Measurements from ENCODE around the gene LDLRAD2. TPM values are rescaled to one million over a fixed set of nuclear protein-coding genes. Genes with fewer than 3 reads are reported as not detected.
A peak's percentile ranks its signal among the peaks of the same experiment; 100 is the strongest.

The LDLRAD2 gene
- total RNA-seq, 1 experiment from 2014 or later: 1.0 TPM

GRCh38 chr1:21814981-21815582 lies 3.0 kb downstream of the LDLRAD2 start:
- H3K18ac ChIP-seq (ENCODE audit: insufficient read length, low read depth, low read length): no peak overlapping the region
- H4K20me1 ChIP-seq (ENCODE audit: control insufficient read depth, insufficient read depth, insufficient read length): no peaks in the 10 kb centered on the region
- H2BK15ac ChIP-seq (ENCODE audit: low read depth, low read length): no peak overlapping the region
- no peak overlapping the region for H3K4me2 ChIP-seq (ENCODE audit: insufficient read depth, insufficient read length, low read length)
- H4K91ac ChIP-seq (ENCODE audit: insufficient read length, low read depth, low read length): no peak overlapping the region
- no peaks in the 10 kb centered on the region for H3K79me1 ChIP-seq (ENCODE audit: insufficient read depth, low read depth, low read length, poor library complexity, severe bottlenecking)
- 100% methylated on average over 5 of the region's 15 CpGs for WGBS (ENCODE audit: extremely low coverage, insufficient read length, low lambda C conversion rate)
- no peak overlapping the region for H2BK120ac ChIP-seq (ENCODE audit: low read depth, low read length, poor library complexity, severe bottlenecking)
- H2AFZ ChIP-seq (ENCODE audit: low read length): no peak overlapping the region
- no peaks in the 10 kb centered on the region for H3K4me1 ChIP-seq (ENCODE audit: insufficient read depth, low read length)
- no peak overlapping the region for H3K9ac ChIP-seq (ENCODE audit: extremely low read depth, insufficient read length, low read length)
- no peak overlapping the region for H3K23ac ChIP-seq (ENCODE audit: insufficient read length, low read depth, low read length)
- peaks cover 12 to 13% of the 10 kb centered on the region in 2 experiments for H3K4me1 Mint-ChIP-seq
- no peaks in the 10 kb centered on the region for H3K27me3 ChIP-seq (ENCODE audit: insufficient read depth, low read length)
- H4K5ac ChIP-seq (ENCODE audit: insufficient read length, low read depth, low read length): no peak overlapping the region
- no peaks in the 10 kb centered on the region for H3K23me2 ChIP-seq (ENCODE audit: insufficient read length, low read depth, low read length, poor library complexity, severe bottlenecking)
- no peak for TF ChIP-seq CTCF (conservative IDR thresholded peaks at IDR 0.05)
- H3K4ac ChIP-seq (ENCODE audit: low read depth, low read length): no peak overlapping the region
- no peak overlapping the region for H3K14ac ChIP-seq (ENCODE audit: insufficient read depth, low read length)
- no peak overlapping the region for H3K56ac ChIP-seq (ENCODE audit: insufficient read length, low read depth, low read length)
- H3K27ac ChIP-seq (ENCODE audit: insufficient read length, low read depth, low read length): no peak overlapping the region
- no peak overlapping the region for H2AK5ac ChIP-seq (ENCODE audit: insufficient read length, low read length)
- H2BK5ac ChIP-seq (ENCODE audit: insufficient read length, low read length): no peak overlapping the region
- H2BK20ac ChIP-seq (ENCODE audit: low read depth, low read length, poor library complexity, severe bottlenecking): no peak overlapping the region
- H3K27me3 Mint-ChIP-seq (ENCODE audit: low read depth): peaks cover 16% of the 10 kb centered on the region
- H3K27ac Mint-ChIP-seq: peak overlapping the region in 2 of 3 experiments; percentile 0 to 49; a peak in 2 of 7 replicates
- peak overlapping the region; percentile 68 to 80 for H3K4me3 Mint-ChIP-seq
- 0 out of 2 replicates have a peak, but pooled peaks cover 2% of the 10 kb centered on the region for H3K79me2 ChIP-seq (ENCODE audit: insufficient read depth, low read length)
- no peak overlapping the region for H3T11ph ChIP-seq (ENCODE audit: low read length)
- no peak overlapping the region for H2BK12ac ChIP-seq (ENCODE audit: insufficient read length, low read depth, low read length)
- H3K9me3 Mint-ChIP-seq: no peaks in the 10 kb centered on the region; a peak in 1 of 5 replicates
- DNase-seq: no peak
- H3K9me3 ChIP-seq (ENCODE audit: control insufficient read depth, low read depth, low read length): no peaks in the 10 kb centered on the region
- no peaks in the 10 kb centered on the region for H3K36me3 Mint-ChIP-seq (ENCODE audit: insufficient read depth in 1 of 3, low read depth in 3 of 3)
- no peak overlapping the region for H4K8ac ChIP-seq (replicated peaks; ENCODE audit: insufficient read length, low read depth, low read length)
